ENCODE measurements around the gene SPIB. TPM values are rescaled to one million over a fixed set of nuclear protein-coding genes. Genes with fewer than 3 reads are reported as not detected.

Gene SPIB
- total and polyA plus RNA-seq, 2 of the 4 experiments (the other 2 are of a cell fraction) = not detected

DNA sequence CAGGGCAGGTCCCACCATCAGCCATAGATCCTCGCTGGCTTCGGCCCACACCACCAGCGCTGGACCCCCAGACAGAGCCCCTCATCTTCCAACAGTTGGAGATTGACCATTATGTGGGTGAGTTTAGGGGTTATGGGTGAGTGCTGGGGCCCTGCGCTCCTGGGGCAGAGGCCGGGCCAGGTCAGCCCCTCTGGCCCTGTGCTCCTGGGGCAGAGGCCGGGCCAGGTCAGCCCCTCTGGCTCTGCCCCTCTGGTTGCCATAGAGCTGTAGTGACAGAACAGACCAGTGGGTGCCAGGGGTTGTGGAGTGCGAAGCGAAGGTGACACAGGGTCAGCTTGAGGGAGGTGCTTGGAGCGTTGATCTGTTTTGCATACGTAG is 19.4 kb upstream of the SPIB start:
- Histone ChIP-seq H2AK5ac (ENCODE audit: low read depth, low read length) (no peak overlapping the region), H3K4me1 (ENCODE audit: control insufficient read depth, insufficient read depth, low read length) (no peaks in the 10 kb centered on the region), H4K91ac (ENCODE audit: insufficient read depth, low read depth, low read length) (no peak overlapping the region), H3K27me3 (ENCODE audit: control insufficient read depth, insufficient read depth, low read length) (no peaks in the 10 kb centered on the region), H2BK5ac (ENCODE audit: low read depth, low read length, poor library complexity, severe bottlenecking) (no peak overlapping the region), H3K23ac (ENCODE audit: low read depth, low read length) (no peak overlapping the region), H2AK9ac (replicated peaks; ENCODE audit: low read depth, low read length, poor library complexity) (no peak overlapping the region), H3K4me3 (ENCODE audit: insufficient read depth, low read depth, low read length) (no peak overlapping the region), H3K9ac (ENCODE audit: low read depth, low read length) (no peak overlapping the region), H3K9me3 (ENCODE audit: control insufficient read depth, insufficient read depth, low read length) (no peaks in the 10 kb centered on the region), H2BK15ac (ENCODE audit: low read depth, low read length) (no peak overlapping the region), H3K36me3 (ENCODE audit: control insufficient read depth, insufficient read depth, low read length) (peaks cover 10% of the 10 kb centered on the region), H4K8ac (ENCODE audit: low read depth in 2 of 2, low read length in 2 of 2) (no peak overlapping the region), H3K56ac (ENCODE audit: extremely low read depth, insufficient read depth, low read length) (no peak overlapping the region), H3K4ac (ENCODE audit: low read depth, low read length) (no peak overlapping the region), H3K18ac (ENCODE audit: low read depth, low read length) (no peak overlapping the region), H2AFZ (replicated peaks; ENCODE audit: low read length, poor library complexity) (no peak overlapping the region), H3K4me2 (ENCODE audit: low read depth, low read length) (no peak overlapping the region), H4K5ac (ENCODE audit: low read depth, low read length) (no peak overlapping the region), H3K9me1 (ENCODE audit: insufficient read depth, low read length) (no peaks in the 10 kb centered on the region), H2BK120ac (ENCODE audit: low read depth, low read length) (no peak overlapping the region), H2BK20ac (ENCODE audit: low read depth, low read length) (no peak overlapping the region), H3K14ac (replicated peaks; ENCODE audit: low read depth, low read length) (no peak overlapping the region), H4K20me1 (ENCODE audit: insufficient read depth, low read length) (peaks cover 3% of the 10 kb centered on the region; the same call in 1 of the 2 replicates), H3K27ac (ENCODE audit: insufficient read depth, low read length) (no peak overlapping the region), H3K79me1 (ENCODE audit: low read depth in 1 of 2, low read length in 2 of 2) (peaks cover 0 to 7% of the 10 kb centered on the region in 2 experiments; a peak in 2 of 4 replicates)
- no peak for DNase-seq
- dilution Hi-C loops (cut with HindIII; ENCODE audit: low sequenced_read_pairs, unreplicated experiment) (no loop called here), in situ Hi-C loops (cut with MboI; ENCODE audit: low sequenced_read_pairs) (no loop called here), intact Hi-C loops (cut with micrococcal nuclease) (no loop called here)
- CTCF ChIA-PET = no interaction called here
- no peak for TF ChIP-seq MAZ (IDR thresholded peaks at IDR 0.05; ENCODE audit: borderline replicate concordance, low read depth, low read length)
- no peak for TF ChIP-seq NFE2L2 (IDR thresholded peaks at IDR 0.05; ENCODE audit: low read depth, low read length)
- no peak for TF ChIP-seq RCOR1 (IDR thresholded peaks at IDR 0.05; ENCODE audit: insufficient replicate concordance, low read length)
- TF ChIP-seq MAFK (IDR thresholded peaks at IDR 0.05; ENCODE audit: low read depth, low read length) = no peak
- no peak for TF ChIP-seq RFX5 (IDR thresholded peaks at IDR 0.05; ENCODE audit: low read depth, low read length)
- no peak for TF ChIP-seq CEBPB (IDR thresholded peaks at IDR 0.05; ENCODE audit: low read depth, low read length)
- TF ChIP-seq CHD1 (IDR thresholded peaks at IDR 0.05; ENCODE audit: low read depth, low read length) = no peak
- TF ChIP-seq, protein P1, sequence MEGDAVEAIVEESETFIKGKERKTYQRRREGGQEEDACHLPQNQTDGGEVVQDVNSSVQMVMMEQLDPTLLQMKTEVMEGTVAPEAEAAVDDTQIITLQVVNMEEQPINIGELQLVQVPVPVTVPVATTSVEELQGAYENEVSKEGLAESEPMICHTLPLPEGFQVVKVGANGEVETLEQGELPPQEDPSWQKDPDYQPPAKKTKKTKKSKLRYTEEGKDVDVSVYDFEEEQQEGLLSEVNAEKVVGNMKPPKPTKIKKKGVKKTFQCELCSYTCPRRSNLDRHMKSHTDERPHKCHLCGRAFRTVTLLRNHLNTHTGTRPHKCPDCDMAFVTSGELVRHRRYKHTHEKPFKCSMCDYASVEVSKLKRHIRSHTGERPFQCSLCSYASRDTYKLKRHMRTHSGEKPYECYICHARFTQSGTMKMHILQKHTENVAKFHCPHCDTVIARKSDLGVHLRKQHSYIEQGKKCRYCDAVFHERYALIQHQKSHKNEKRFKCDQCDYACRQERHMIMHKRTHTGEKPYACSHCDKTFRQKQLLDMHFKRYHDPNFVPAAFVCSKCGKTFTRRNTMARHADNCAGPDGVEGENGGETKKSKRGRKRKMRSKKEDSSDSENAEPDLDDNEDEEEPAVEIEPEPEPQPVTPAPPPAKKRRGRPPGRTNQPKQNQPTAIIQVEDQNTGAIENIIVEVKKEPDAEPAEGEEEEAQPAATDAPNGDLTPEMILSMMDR (conservative IDR thresholded peaks at IDR 0.05; ENCODE audit: low read depth, low read length) = no peak
- no peak for ATAC-seq (ENCODE audit: low read depth)
- BruUV-seq (replicated peaks) = no TSS peak
- WGBS, 2 experiments (ENCODE audit: extremely low coverage in 2 of 2, insufficient read length in 1 of 2) = no CpG with 5 or more reads among the region's 10 CpGs
- POLR2A ChIA-PET (ENCODE audit: unreplicated experiment) = no interaction called here
